SK-N-SH (cell line): Measurements from ENCODE around the gene ASTN2.

Experiments used
- CHD2 ChIP-seq: fragments of 150-350 bp; IDR thresholded peaks from 2 replicates; pipeline ENCODE4 v1.6.1; 2018; ENCODE audit warnings: low read length; ENCODE audit not compliant: partially characterized antibody
- GABPA ChIP-seq: IDR thresholded peaks from 2 replicates; pipeline ENCODE4 v1.4.0; 2012; ENCODE audit warnings: low read depth, mild to moderate bottlenecking
- TAF1 ChIP-seq: IDR thresholded peaks from 2 replicates; pipeline ENCODE4 v1.6.1; 2012; ENCODE audit warnings: low read depth, mild to moderate bottlenecking, low read length, moderate library complexity, borderline replicate concordance
- TF ChIP-seq, protein P1 (sequence below): fragments of 200-600 bp; sonication (generic); IDR thresholded peaks from 2 replicates; pipeline ENCODE4 v1.6.1; 2017; ENCODE audit warnings: antibody characterized with exemption, mild to moderate bottlenecking, moderate library complexity

DNA sequence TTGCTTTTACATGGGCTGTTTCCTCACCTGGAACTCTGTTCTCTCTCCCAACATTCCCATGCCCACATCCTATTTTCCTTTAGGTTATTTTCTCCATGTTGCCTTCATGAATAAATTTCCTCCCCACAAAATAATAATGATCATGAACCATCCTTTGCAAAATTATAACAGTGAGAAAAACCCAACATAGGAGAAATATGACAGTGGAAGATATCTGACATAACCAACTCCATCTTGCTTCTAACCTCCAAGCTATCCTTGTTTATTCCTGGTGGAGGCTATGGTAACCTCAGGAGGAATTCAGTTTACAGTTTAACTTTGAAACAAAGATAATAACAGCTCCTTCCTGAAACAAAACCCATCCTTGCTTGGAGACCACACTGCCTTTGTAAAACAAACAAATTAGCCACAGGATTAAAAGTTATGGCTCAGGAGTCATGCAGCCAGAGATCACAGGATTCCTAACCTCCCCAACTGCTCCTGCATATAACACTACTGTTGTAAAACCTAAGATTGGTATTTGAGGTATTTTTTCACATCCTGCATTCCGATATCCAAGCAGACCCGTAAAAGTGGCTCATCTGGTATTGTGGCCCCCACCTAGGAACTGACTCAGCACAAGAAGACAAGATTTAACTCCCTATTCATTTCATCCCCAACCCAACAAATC lies 515.4 kb downstream of the ASTN2 start:
- TF ChIP-seq CHD2 = no peak
- no peak for TF ChIP-seq GABPA
- TF ChIP-seq, protein P1, sequence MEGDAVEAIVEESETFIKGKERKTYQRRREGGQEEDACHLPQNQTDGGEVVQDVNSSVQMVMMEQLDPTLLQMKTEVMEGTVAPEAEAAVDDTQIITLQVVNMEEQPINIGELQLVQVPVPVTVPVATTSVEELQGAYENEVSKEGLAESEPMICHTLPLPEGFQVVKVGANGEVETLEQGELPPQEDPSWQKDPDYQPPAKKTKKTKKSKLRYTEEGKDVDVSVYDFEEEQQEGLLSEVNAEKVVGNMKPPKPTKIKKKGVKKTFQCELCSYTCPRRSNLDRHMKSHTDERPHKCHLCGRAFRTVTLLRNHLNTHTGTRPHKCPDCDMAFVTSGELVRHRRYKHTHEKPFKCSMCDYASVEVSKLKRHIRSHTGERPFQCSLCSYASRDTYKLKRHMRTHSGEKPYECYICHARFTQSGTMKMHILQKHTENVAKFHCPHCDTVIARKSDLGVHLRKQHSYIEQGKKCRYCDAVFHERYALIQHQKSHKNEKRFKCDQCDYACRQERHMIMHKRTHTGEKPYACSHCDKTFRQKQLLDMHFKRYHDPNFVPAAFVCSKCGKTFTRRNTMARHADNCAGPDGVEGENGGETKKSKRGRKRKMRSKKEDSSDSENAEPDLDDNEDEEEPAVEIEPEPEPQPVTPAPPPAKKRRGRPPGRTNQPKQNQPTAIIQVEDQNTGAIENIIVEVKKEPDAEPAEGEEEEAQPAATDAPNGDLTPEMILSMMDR = no peak
- TF ChIP-seq TAF1 = no peak
